HG02938 (cell line): ENCODE data around the gene EREG.
"Not testable (repeated sequence)": the region's sequence is repeated elsewhere in the genome, so short reads cannot be mapped to it uniquely, and the experiment has no call there.

ENCODE experiments used
- ATAC-seq: cut with Tn5 transposase; IDR thresholded peaks from one replicate; pipeline ENCODE4 v1.9.1; 2021; ENCODE audit warnings: mild to moderate bottlenecking, moderate library complexity; ENCODE audit not compliant: unreplicated experiment

The EREG gene

GRCh38 chr4:74340421-74340820, 24.5 kb upstream of the EREG start:
- ATAC-seq: not testable (repeated sequence)

GRCh38 chr4:74344031-74344430, 20.9 kb upstream of the EREG start:
- no peak for ATAC-seq

- no peak for ATAC-seq
These were observed 11.1 kb upstream of the EREG start for GRCh38 chr4:74353858-74354257.

- no peak for ATAC-seq
These were observed 7.0 kb upstream of the EREG start for GRCh38 chr4:74357965-74358364.

- ATAC-seq: no peak
These were observed 3.3 kb upstream of the EREG start for GRCh38 chr4:74361671-74362070.

GRCh38 chr4:74362347-74362746, 2.6 kb upstream of the EREG start:
- ATAC-seq: no peak

GRCh38 chr4:74364256-74364651, 691 bp upstream of the EREG start:
- ATAC-seq: peak; percentile 1

GRCh38 chr4:74365761-74366160, 816 bp downstream of the EREG start:
- ATAC-seq: no peak

GRCh38 chr4:74366367-74366911, 1.5 kb downstream of the EREG start:
- peak; percentile 54 for ATAC-seq

GRCh38 chr4:74367656-74368290, 2.8 kb downstream of the EREG start:
- ATAC-seq: no peak

GRCh38 chr4:74368596-74368995, 3.7 kb downstream of the EREG start:
- ATAC-seq: no peak

- ATAC-seq: no peak
These were observed 4.9 kb downstream of the EREG start for GRCh38 chr4:74369855-74370254.

- peak; percentile 74 for ATAC-seq
These were observed 6.0 kb downstream of the EREG start for GRCh38 chr4:74370912-74371311.

GRCh38 chr4:74374128-74374527, 9.2 kb downstream of the EREG start:
- ATAC-seq: no peak

- ATAC-seq: no peak
These were observed 9.8 kb downstream of the EREG start for GRCh38 chr4:74374561-74375327.

- ATAC-seq: no peak
These were observed 11.0 kb downstream of the EREG start for GRCh38 chr4:74375824-74376426.

- peak; percentile 89 for ATAC-seq
These were observed 12.0 kb downstream of the EREG start for GRCh38 chr4:74376888-74377483.

- no peak for ATAC-seq
These were observed 12.8 kb downstream of the EREG start for GRCh38 chr4:74377714-74378113.

- no peak for ATAC-seq
These were observed 13.6 kb downstream of the EREG start for GRCh38 chr4:74378573-74378972.

- ATAC-seq: no peak
These were observed 15.0 kb downstream of the EREG start for GRCh38 chr4:74379912-74380311.

- no peak for ATAC-seq
These were observed 20.4 kb downstream of the EREG start for GRCh38 chr4:74385386-74385785.
